UCSD-AML1 (cell line): ENCODE data around the gene PTPRC.

Experiments used
- DNase-seq: peaks from one replicate; lab custom pipeline; 2025; ENCODE audit not compliant: unreplicated experiment; lab: John Stamatoyannopoulos, UW

The PTPRC gene

DNA sequence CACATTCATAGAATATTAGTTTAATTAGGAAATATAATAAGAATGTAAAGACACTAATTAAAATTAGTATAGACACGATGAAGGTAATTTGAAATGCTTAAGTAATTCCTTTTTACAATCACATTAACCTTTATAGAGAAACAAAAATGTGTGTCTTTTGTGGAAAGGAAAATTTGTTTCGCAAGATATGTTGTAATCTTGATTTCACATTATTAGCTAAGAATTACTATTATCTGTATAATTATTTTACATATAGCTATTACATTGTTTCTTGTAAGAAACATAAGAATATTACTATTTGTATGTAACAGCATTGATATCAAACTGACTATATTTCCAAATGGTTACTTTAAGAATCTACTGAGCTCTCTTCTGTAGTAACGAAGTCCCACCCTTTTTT is 111.2 kb downstream of the PTPRC start:
- no peak for DNase-seq

DNA sequence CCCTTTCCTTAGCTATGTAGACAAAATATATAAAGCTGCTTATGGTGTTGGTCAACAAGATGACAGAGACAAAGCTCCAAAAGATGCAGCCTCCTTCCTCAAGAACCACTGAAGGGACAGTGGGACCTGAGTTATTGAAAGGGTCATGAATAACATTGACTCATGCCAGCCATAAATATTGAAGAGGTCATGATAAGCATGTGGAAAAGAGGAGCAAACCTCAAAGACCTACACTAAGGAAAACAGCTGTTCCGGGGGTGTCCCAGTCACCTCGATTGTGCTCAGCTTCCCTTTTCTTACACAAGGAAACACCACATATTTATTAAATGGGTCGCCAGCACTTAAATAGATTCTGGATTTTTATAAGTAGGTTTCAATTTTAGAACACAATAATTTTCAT is 112.9 kb downstream of the PTPRC start:
- DNase-seq: no peak

- peak; percentile 5 for DNase-seq
Observed at GRCh38 chr1:198754670-198755069, 115.8 kb downstream of the PTPRC start.

DNA sequence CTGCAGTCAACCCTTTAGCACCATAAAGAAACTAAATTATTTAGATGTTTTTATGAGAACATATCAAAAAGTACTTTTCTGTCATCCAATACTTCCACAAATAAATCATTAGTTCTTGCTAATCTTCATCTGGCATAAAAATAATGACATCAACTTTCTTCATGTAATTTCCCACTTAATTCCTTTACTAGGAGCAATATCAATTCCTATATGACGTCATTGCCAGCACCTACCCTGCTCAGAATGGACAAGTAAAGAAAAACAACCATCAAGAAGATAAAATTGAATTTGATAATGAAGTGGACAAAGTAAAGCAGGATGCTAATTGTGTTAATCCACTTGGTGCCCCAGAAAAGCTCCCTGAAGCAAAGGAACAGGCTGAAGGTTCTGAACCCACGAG is 116.9 kb downstream of the PTPRC start:
- no peak for DNase-seq

DNA sequence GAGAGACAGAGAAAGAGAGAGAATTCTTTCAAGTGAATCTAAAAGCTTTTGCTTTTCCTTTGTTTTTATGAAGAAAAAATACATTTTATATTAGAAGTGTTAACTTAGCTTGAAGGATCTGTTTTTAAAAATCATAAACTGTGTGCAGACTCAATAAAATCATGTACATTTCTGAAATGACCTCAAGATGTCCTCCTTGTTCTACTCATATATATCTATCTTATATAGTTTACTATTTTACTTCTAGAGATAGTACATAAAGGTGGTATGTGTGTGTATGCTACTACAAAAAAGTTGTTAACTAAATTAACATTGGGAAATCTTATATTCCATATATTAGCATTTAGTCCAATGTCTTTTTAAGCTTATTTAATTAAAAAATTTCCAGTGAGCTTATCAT is 117.6 kb downstream of the PTPRC start:
- no peak for DNase-seq

- DNase-seq: no peak
Observed at GRCh38 chr1:198761859-198762616, 123.2 kb downstream of the PTPRC start.

- DNase-seq: no peak
Observed at GRCh38 chr1:198763298-198763714, 124.5 kb downstream of the PTPRC start.

DNA sequence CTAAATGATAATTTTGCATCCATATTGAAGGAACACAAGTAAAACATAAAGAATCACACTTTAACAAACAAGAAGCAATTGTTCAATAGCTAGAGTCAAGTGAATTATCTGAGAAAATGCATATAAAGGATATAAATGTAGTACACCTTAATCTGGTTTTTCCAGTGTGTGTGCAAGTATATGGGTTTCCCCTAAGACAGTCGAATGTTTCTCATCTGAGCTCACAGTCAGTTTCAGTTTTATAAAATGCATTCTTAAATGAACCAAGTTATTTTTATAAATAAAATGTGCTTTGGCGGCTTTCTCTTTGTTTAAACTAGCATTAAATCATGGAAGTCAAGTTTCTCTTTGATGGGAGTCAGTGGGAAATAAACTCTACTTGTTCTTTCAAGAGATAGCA is 125.9 kb downstream of the PTPRC start:
- DNase-seq: no peak

GRCh38 chr1:198765416-198765815 is 126.6 kb downstream of the PTPRC start:
- no peak for DNase-seq

- peak; percentile 7 for DNase-seq
Observed at GRCh38 chr1:198771563-198772153, 132.8 kb downstream of the PTPRC start.

- DNase-seq: no peak
Observed at GRCh38 chr1:198772626-198773025, 133.8 kb downstream of the PTPRC start.

DNA sequence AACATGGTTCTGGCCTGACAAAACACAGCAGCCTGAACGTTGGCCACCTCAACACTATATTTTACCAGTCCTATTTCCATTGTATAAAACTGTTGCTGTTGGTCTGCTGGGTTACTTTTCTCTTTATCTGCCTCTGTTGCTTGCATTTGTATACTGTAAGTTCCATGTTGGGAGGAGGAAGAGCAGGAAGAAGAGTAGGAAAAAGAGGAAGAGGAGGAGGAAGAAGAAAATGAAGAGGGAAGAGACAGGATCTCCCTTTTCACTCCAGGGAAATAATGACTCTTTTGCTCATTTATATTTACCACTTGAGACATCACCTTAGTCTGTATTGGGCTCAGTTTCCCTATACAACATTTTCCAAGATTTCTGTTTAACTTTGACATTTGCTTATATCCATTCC is 134.2 kb downstream of the PTPRC start:
- no peak for DNase-seq

GRCh38 chr1:198773523-198773922 is 134.7 kb downstream of the PTPRC start:
- DNase-seq: peak; percentile 4

- DNase-seq: no peak
Observed at GRCh38 chr1:198774421-198774820, 135.6 kb downstream of the PTPRC start.

GRCh38 chr1:198775606-198776005 is 136.8 kb downstream of the PTPRC start:
- peak; percentile 7 for DNase-seq

- DNase-seq: peak; percentile 67
Observed at GRCh38 chr1:198776602-198777029, 137.8 kb downstream of the PTPRC start.

GRCh38 chr1:198778049-198778448 is 139.2 kb downstream of the PTPRC start:
- DNase-seq: peak; percentile 7

DNA sequence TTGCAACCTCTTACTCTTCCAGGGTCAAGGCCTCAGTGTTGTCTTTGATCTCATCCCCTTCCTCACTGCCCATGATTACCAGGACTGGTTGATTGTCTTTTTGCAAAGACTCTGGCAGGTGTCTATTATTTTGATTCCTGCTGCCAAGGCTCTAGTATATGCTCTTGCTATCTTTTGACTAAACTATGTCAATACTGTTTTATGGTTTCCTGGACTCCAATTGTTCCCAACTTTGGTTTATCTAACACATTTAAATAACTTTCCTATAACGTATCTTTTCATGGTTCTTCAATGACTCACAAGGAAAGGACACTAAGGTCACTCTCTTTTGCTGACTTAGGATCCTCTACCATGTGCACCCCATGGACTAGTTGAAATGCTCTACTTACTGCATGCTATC is 141.5 kb downstream of the PTPRC start:
- no peak for DNase-seq

DNA sequence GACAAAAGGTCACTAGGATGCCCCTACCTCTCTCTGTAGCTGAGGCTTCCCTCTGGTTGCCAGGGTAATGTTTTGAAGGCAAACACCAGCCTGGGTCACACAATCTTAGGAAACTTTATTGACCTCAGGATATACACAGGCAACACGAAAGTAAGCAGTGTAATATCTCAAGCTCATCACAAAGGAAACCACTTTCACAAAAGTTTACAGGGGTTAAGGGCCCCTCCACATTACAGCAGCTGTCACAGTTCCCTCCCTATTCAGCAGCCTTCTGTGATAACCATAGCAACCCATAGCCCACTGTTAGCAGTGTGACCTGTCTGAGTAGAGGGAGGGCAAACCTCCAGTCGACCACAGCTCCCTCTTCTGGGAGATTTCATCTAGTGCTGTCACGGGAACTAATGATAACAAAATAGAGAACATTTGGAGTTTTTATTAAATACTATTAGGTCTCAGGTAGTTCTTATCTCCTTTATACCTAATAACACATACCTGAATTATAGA is 149.8 kb downstream of the PTPRC start:
- DNase-seq: peak; percentile 16

DNA sequence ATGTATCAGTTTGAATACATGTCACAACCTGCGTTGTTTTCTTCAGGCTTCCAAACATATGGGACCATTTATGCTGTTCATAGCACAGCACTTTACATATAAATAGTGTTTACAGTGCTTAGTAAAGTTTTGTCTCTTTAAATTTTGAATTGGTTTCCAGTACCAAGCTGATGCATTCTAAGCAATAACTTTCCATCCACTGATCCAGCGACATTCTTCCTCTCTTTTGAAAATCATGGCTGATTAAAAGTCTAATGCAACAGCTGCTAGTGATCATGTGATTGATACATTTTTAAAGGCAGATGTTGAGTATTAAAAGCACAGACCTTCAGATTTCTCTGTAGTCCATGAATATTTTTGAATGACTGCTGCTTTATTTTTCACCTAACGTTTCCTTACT is 154.9 kb downstream of the PTPRC start:
- no peak for DNase-seq

GRCh38 chr1:198794498-198794897 is 155.7 kb downstream of the PTPRC start:
- DNase-seq: no peak

DNA sequence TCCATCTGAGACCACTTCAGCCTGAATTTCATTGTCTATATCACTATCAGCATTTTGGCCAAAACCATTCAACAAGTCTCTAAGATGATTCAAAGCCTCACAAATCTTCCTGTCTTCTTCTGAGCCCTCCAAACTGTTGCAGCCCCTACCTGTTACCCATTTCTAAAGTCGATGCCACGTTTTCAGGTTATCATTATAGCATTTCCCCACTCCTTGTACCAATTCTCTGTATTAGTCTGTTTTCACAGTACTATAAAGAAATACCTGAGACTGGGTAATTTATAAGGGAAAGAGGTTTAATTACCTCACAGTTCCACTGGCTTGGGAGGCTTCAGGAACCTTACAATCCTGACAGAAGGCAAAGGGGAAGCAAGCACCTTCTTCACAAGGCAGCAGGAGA is 158.8 kb downstream of the PTPRC start:
- no peak for DNase-seq
